ENCODE measurements around the gene GLRX2. TPM values are rescaled to one million over a fixed set of nuclear protein-coding genes. Genes with fewer than 3 reads are reported as not detected.

The GLRX2 gene
- total and polyA plus RNA-seq, 2 of the 8 experiments (the other 6 are each of a cell fraction or from before 2014, with no cell fraction given), result 4.8 to 13.5 TPM

DNA sequence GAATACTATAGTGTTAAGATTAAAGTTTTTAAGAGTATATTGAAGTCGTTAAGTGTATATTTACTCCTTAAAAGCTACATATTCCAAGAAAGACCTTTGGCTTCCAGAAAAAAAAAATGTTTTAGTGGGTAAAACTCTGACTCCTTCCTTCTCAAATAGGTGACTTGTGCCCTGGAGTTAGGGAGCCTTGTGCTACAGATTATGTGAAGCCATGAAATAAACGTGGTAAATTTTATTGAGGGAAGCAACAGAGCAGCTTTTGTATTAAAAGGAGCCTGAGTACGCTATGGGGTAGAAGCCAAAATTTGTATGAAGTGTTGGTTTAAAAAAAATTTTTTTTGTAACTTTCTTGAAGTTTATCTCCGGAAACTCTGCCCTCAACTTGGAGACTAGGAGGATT lies 44.8 kb downstream of the GLRX2 start:
- Histone ChIP-seq H3K23ac (ENCODE audit: insufficient read length) (no peak overlapping the region), H2BK20ac (ENCODE audit: low read length) (no peak overlapping the region), H4K8ac (ENCODE audit: extremely low read depth, insufficient read depth, low read length) (no peak overlapping the region), H3K4ac (replicated peaks; ENCODE audit: insufficient read length, low read depth, low read length) (no peak overlapping the region), H3K27ac (ENCODE audit: low read depth, low read length) (no peak overlapping the region), H2AFZ (ENCODE audit: low read length) (no peak overlapping the region), H2BK120ac (replicated peaks; ENCODE audit: low read depth, low read length) (no peak overlapping the region), H3K4me1 (replicated peaks in 1 of 4; ENCODE audit: control insufficient read depth in 3 of 4, insufficient read depth in 4 of 4, low read length in 3 of 4) (peaks cover 0 to 5% (median 3%) of the 10 kb centered on the region in 4 experiments; a peak in 3 of 7 replicates), H2BK5ac (ENCODE audit: low read depth, low read length) (no peak overlapping the region), H4K91ac (replicated peaks; ENCODE audit: insufficient read length, low read length) (no peak overlapping the region), H3K23me2 (ENCODE audit: low read depth, low read length) (peaks cover 9% of the 10 kb centered on the region), H4K20me1 (replicated peaks in 1 of 2; ENCODE audit: control insufficient read depth in 1 of 2, insufficient read depth in 2 of 2, low read length in 2 of 2) (peaks cover 10% of the 10 kb centered on the region in 2 experiments), H2BK12ac (ENCODE audit: low read depth, low read length) (no peak overlapping the region), H4K5ac (ENCODE audit: insufficient read length, low read depth, low read length) (no peak overlapping the region), H3K79me1 (ENCODE audit: low read depth, low read length) (peaks cover 9% of the 10 kb centered on the region; the same call in 1 of the 2 replicates), H3K79me2 (ENCODE audit: control insufficient read depth in 1 of 2, insufficient read depth in 2 of 2, low read length in 2 of 2) (peaks cover 20 to 88% of the 10 kb centered on the region in 2 experiments), H3K36me3 (ENCODE audit: control insufficient read depth in 2 of 4, insufficient read depth in 4 of 4, low read length in 3 of 4) (no peaks in the 10 kb centered on the region), H3K4me2 (ENCODE audit: insufficient read depth in 1 of 2, low read depth in 2 of 2, low read length in 2 of 2) (peak overlapping the region; percentile 87 to 91), H2BK15ac (ENCODE audit: low read length) (no peak overlapping the region), H3K56ac (replicated peaks; ENCODE audit: insufficient read length, low read depth, low read length) (no peak overlapping the region), H3K9ac (replicated peaks in 1 of 4; ENCODE audit: extremely low read depth in 1 of 4, low read depth in 3 of 4, low read length in 3 of 4) (peak overlapping the region; percentile 61 to 96 (median 80); a peak in 6 of 7 replicates), H3K9me3 (ENCODE audit: insufficient read depth in 2 of 2, low read depth in 1 of 2, low read length in 1 of 2) (no peaks in the 10 kb centered on the region), H3K18ac (ENCODE audit: extremely low read depth, low read length) (no peak overlapping the region; the same call in 1 of the 2 replicates), H3K14ac (ENCODE audit: insufficient read length) (no peak overlapping the region), H3K4me3 (ENCODE audit: extremely low read depth in 1 of 4, insufficient read depth in 2 of 4, low read depth in 3 of 4, low read length in 4 of 4) (peak overlapping the region; percentile 94 to 96 (median 94)), H2AK5ac (ENCODE audit: low read depth, low read length) (no peak overlapping the region), H3K27me3 (replicated peaks in 1 of 4; ENCODE audit: control insufficient read depth in 3 of 4, extremely low read depth in 1 of 4, insufficient read depth in 3 of 4, low read length in 3 of 4) (no peaks in the 10 kb centered on the region)
- CTCF ChIA-PET (ENCODE audit: partially characterized antibody), result no interaction called here
- DNase-seq (ENCODE audit: low read depth in 1 of 2, low spot score in 2 of 2), result no peak
- POLR2A ChIA-PET (ENCODE audit: partially characterized antibody), result interaction anchor here (0.7 kb wide), 1 partner anchor 45 kb away, joined by 3 read pairs; the partner anchor contains the start of gene GLRX2
- 27% methylated on average over 4 of the region's 4 CpGs; no CpG with 5 or more reads in 1 of the 2 experiments for WGBS, 2 experiments (ENCODE audit: extremely low coverage in 1 of 2, insufficient coverage in 1 of 2, insufficient read length in 1 of 2, insufficient replicate concordance in 2 of 2, low coverage in 1 of 2, low lambda C conversion rate in 2 of 2, missing lambda C conversion rate in 1 of 2)
- TF ChIP-seq CHD1 (IDR thresholded peaks at IDR 0.05; ENCODE audit: low read depth, low read length), result no peak
- TF ChIP-seq GTF2F1 (IDR thresholded peaks at IDR 0.05; ENCODE audit: borderline replicate concordance, low read depth, low read length), result no peak
- no peak for FAIRE-seq
